Measurements from ENCODE around the gene OLFM4.
"Not testable (repeated sequence)": the region's sequence is repeated elsewhere in the genome, so short reads cannot be mapped to it uniquely, and the experiment has no call there.

Gene OLFM4

GRCh38 chr13:53004573-53004972 lies 24.0 kb upstream of the OLFM4 start:
- CTCF ChIA-PET = interaction anchor here (1.5 kb wide), 1 partner anchor 36 kb away, joined by 3 read pairs; no protein-coding TSS in a partner anchor

DNA sequence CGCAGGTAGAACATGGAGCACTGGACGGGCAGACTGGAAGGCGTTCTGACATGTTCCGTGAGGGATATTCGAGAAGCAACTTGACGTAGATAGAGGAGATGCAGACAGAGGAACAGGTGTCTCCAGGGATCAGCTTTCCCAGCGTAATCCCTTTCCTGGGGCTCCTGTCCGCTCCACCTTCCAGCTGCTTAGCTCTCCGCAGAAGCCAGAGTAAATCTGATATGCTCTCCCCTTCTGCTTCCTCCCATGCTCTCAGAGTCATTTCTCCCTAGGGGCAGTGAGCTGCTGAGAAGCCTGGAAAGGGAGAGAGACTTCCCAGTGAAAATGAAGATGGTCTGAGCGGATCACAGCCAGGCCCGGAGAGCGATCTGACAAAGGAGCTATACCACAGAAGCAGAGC lies 23.0 kb upstream of the OLFM4 start:
- Mint-ChIP-seq H3K4me1 (no peaks in the 10 kb centered on the region), H3K9me3 (no peaks in the 10 kb centered on the region), H3K27ac (no peak overlapping the region), H3K36me3 (no peaks in the 10 kb centered on the region), H3K4me3 (no peak overlapping the region), H3K27me3 (peaks cover 8% of the 10 kb centered on the region)
- no peak for DNase-seq
- CTCF ChIA-PET = no interaction called here

More at GRCh38 chr13:53004573-53004972, 24.0 kb upstream of the OLFM4 start:
- Mint-ChIP-seq H3K4me3 (no peak overlapping the region), H3K27me3 (peaks cover 8% of the 10 kb centered on the region), H3K36me3 (no peaks in the 10 kb centered on the region), H3K9me3 (no peaks in the 10 kb centered on the region), H3K27ac (no peak overlapping the region), H3K4me1 (no peaks in the 10 kb centered on the region)
- no peak for DNase-seq

DNA sequence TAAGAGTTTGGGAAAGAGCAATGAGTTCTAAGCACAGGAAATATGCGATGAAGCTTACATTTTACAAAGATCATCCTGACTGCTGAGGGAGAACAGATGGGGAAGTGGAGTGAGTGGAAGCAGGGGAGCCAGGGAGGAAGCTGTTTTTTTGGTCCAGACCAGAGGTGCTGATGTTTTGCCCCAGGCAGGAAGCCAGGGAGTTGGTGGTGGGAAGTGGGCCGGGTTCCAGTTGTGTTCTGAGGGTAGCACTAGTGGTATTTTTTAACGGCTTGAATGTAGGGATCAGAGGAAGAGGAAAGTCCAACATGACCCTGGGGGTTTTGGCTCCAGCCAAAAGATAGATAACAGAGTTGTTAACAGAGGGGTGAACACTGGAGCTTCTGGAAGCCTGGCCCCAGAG lies 20.7 kb upstream of the OLFM4 start:
- Mint-ChIP-seq H3K4me3 (no peak overlapping the region), H3K4me1 (no peaks in the 10 kb centered on the region), H3K36me3 (no peaks in the 10 kb centered on the region), H3K27ac (no peak overlapping the region), H3K9me3 (no peaks in the 10 kb centered on the region), H3K27me3 (peaks cover 8% of the 10 kb centered on the region)
- CTCF ChIA-PET = no interaction called here
- no peak for DNase-seq

DNA sequence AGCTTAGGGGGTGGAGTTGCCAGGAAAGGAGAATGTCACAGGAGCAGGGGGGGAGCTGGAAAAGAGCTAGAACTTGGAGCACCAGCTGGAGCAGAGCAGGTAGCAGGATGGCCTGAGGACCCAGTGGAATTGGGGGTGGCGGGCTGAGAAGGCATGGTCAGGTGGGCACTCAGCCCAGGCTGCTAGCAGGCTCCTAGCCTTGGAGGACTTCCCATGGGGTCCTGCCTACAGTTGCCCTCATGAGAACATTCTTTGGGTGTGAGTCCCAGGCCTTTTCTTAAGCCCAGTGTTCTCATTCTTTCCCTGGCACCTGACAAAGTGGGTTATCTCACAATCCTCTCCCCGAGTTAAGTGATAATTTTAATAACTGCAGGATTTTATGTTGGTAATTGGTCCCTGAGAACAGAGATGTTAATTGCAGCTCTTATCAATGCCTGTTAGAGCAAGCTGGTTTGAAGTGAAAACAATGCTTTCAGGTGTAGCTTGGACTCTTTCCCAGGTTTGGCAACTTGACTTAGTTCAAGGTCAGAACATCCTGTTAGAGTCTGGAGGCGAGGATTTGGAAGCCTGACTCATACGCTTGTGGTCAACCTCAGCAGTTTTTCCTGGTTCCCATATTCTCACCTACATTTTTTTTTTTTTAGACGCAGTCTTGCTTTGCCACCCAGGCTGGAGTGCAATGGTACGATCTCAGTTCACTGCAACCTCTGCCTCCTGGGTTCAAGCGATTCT lies 18.1 kb upstream of the OLFM4 start:
- H3K9me3 Mint-ChIP-seq = no peaks in the 10 kb centered on the region
- H3K27me3 Mint-ChIP-seq = peaks cover 7% of the 10 kb centered on the region
- CTCF ChIA-PET = no interaction called here
- H3K27ac Mint-ChIP-seq = no peak overlapping the region
- no peak overlapping the region for H3K4me3 Mint-ChIP-seq
- no peak for DNase-seq
- no peaks in the 10 kb centered on the region for H3K36me3 Mint-ChIP-seq
- no peaks in the 10 kb centered on the region for H3K4me1 Mint-ChIP-seq

- no peak for DNase-seq
- Mint-ChIP-seq H3K4me1 (no peaks in the 10 kb centered on the region), H3K27ac (no peak overlapping the region), H3K36me3 (no peaks in the 10 kb centered on the region), H3K27me3 (peaks cover 4% of the 10 kb centered on the region), H3K4me3 (no peak overlapping the region), H3K9me3 (no peaks in the 10 kb centered on the region)
- CTCF ChIA-PET = no interaction called here
These were observed 15.9 kb upstream of the OLFM4 start for GRCh38 chr13:53012707-53013106.

- CTCF ChIA-PET = no interaction called here
- Mint-ChIP-seq H3K4me3 (no peak overlapping the region), H3K27me3 (peaks cover under 1% of the 10 kb centered on the region), H3K9me3 (no peaks in the 10 kb centered on the region), H3K4me1 (no peaks in the 10 kb centered on the region), H3K36me3 (no peaks in the 10 kb centered on the region), H3K27ac (no peak overlapping the region)
- no peak for DNase-seq
These were observed 15.5 kb upstream of the OLFM4 start for GRCh38 chr13:53013113-53013512.

- H3K36me3 Mint-ChIP-seq, H3K4me1 Mint-ChIP-seq, H3K4me3 Mint-ChIP-seq, CTCF ChIA-PET, H3K27me3 Mint-ChIP-seq, DNase-seq, H3K9me3 Mint-ChIP-seq, H3K27ac Mint-ChIP-seq: not testable (repeated sequence)
These were observed 14.6 kb upstream of the OLFM4 start for GRCh38 chr13:53014018-53014417.

DNA sequence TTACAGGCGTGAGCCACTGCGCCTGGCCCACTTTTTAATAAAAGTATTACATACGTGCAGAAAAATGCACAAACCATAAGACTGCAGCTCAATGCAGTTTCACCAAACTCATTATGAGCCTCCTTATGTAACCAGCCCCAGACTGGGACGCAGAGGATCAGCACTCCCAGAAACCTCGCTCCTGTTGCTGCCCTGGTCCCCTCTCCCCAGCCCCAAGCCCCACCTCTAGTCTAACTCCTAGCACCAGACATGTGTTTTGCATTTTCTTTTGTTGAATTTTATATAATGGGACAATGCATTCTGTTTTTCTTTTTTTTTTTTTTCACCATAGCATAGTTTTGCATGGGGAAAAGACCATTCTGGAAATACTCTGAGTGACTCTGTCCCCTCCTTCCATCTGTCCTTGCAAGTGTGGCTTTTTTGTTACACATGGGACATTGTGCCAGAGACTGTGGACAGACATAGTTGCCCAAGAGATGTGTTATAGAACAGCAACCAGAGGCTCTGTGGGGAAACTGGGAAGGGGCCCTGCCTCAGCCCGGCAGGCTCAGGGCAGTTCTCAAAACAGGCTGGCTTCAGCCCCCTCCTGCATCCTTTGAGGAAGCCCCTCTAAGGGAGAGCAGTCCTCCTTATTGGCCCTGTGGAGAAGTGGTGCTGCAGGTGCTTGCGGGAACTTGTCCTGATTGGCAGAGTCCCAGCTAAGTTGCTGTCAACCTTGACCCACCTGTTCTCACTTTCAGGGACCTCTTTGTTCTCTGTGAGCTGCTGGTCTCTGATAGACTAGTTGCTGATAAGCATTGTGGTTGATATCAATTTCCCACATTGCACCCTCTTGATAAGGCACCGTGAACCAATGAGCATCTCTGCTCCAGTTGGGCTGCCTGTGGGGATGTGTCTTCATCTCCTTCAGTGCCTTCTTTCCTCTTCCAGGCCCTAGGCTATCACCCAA lies 13.8 kb upstream of the OLFM4 start:
- no peak overlapping the region for H3K4me3 Mint-ChIP-seq
- no peaks in the 10 kb centered on the region for H3K27me3 Mint-ChIP-seq
- no peaks in the 10 kb centered on the region for H3K4me1 Mint-ChIP-seq
- no peak for DNase-seq
- no peak overlapping the region for H3K27ac Mint-ChIP-seq
- CTCF ChIA-PET = no interaction called here
- H3K36me3 Mint-ChIP-seq = no peaks in the 10 kb centered on the region
- H3K9me3 Mint-ChIP-seq = no peaks in the 10 kb centered on the region

- Mint-ChIP-seq H3K36me3 (no peaks in the 10 kb centered on the region), H3K4me1 (no peaks in the 10 kb centered on the region), H3K9me3 (no peaks in the 10 kb centered on the region), H3K4me3 (no peak overlapping the region), H3K27ac (no peak overlapping the region), H3K27me3 (no peaks in the 10 kb centered on the region)
- DNase-seq = no peak
- CTCF ChIA-PET = no interaction called here
These were observed 12.6 kb upstream of the OLFM4 start for GRCh38 chr13:53015971-53016370.

DNA sequence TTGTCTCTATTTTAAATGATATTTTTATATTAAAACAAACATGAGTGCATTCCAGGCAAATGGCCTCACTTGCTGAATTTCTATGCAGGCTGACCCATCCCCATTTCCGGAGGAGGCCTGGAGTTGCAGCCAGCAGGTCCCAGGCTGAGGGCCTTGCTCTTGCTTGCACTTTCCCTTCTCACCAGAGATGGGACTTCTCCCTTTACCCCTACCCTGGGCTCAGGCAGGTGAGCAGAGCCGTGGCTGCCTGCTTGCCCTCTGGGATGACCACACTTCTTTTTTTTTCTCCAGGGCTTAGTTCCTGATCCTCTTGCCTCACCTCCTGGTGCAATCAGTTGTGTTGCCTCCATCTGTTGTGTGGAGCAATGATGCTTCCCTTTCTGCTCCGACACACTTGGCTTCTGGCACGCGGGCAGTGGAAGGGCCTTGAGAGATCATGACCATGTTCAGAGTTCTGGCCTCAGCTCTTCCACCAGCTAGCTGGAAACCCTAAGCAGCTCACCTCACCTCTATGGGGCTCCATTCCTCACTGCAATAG lies 11.1 kb upstream of the OLFM4 start:
- no peaks in the 10 kb centered on the region for H3K4me1 Mint-ChIP-seq
- H3K36me3 Mint-ChIP-seq = no peaks in the 10 kb centered on the region
- H3K4me3 Mint-ChIP-seq = no peak overlapping the region
- H3K9me3 Mint-ChIP-seq = no peaks in the 10 kb centered on the region
- no peak overlapping the region for H3K27ac Mint-ChIP-seq
- DNase-seq = no peak
- H3K27me3 Mint-ChIP-seq = no peaks in the 10 kb centered on the region
- CTCF ChIA-PET = no interaction called here

GRCh38 chr13:53018690-53019647 lies 9.6 kb upstream of the OLFM4 start:
- no peak for DNase-seq
- H3K27ac Mint-ChIP-seq = no peak overlapping the region
- no peaks in the 10 kb centered on the region for H3K36me3 Mint-ChIP-seq
- no peaks in the 10 kb centered on the region for H3K27me3 Mint-ChIP-seq
- no peak overlapping the region for H3K4me3 Mint-ChIP-seq
- CTCF ChIA-PET = no interaction called here
- H3K9me3 Mint-ChIP-seq = no peaks in the 10 kb centered on the region
- no peaks in the 10 kb centered on the region for H3K4me1 Mint-ChIP-seq

DNA sequence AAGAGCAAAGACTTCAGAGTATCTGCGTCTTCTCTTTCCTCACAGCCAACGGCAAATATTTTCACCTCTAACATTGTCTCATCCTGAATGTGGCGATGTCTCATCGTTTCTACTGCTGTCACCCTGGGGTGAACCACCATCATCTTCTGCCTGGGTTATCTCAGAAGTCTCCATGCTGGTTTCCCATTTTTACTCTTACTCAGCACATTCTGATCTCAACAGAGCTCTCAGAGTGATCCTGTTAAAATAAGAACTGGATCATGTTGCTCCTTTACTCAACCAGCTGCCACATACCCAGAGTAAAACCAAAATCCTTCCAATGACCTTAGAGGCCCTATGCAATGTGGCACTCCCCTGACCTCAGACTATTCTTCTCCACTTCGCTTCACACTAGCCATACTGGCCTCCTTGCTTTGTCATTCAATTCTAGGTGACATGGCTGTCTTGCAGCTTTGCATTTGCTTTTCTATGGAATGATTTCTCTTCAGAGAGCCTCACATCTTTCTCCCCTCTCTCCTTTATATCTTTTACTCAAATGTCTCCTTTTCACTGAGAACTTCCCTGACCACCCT lies 7.8 kb upstream of the OLFM4 start:
- Mint-ChIP-seq H3K4me1 (no peaks in the 10 kb centered on the region), H3K27me3 (no peaks in the 10 kb centered on the region), H3K27ac (no peak overlapping the region), H3K36me3 (no peaks in the 10 kb centered on the region), H3K9me3 (no peaks in the 10 kb centered on the region), H3K4me3 (no peak overlapping the region)
- CTCF ChIA-PET = no interaction called here
- DNase-seq = no peak

GRCh38 chr13:53023246-53023645 lies 5.4 kb upstream of the OLFM4 start:
- Mint-ChIP-seq H3K27ac (no peak overlapping the region), H3K9me3 (no peaks in the 10 kb centered on the region), H3K4me3 (no peak overlapping the region), H3K36me3 (no peaks in the 10 kb centered on the region), H3K27me3 (no peaks in the 10 kb centered on the region), H3K4me1 (no peaks in the 10 kb centered on the region)
- no peak for DNase-seq
- CTCF ChIA-PET = interaction anchor here (1.0 kb wide), 1 partner anchor 56 kb away, joined by 3 read pairs; no protein-coding TSS in a partner anchor

DNA sequence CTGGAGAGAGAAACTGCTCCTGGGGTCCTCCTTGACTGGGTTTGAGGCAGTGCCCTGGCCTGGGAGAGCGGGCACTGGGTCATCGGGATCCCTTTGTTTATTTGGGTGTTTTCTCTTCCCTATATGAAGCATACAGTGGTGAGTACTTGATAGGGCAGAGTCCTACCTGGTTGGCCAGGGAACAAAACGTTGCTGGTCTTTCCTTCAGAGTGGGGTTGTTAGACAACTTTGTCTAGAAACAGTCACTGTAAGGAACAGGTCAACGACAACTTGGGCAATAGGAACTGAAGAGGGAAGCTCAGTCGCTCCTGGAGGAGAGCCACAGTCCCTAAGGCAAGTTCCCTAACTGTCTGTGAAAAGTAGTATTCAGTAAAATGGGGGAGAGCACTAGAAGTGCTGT lies 550 bp upstream of the OLFM4 start:
- DNase-seq = no peak
- Mint-ChIP-seq H3K4me1 (no peaks in the 10 kb centered on the region), H3K9me3 (no peaks in the 10 kb centered on the region), H3K4me3 (no peak overlapping the region), H3K27ac (no peak overlapping the region), H3K36me3 (no peaks in the 10 kb centered on the region), H3K27me3 (no peaks in the 10 kb centered on the region)
- CTCF ChIA-PET = no interaction called here
